Transverse colon (tissue), 4 donors: ENCODE data around the gene RPLP1. TPM values are rescaled to one million over a fixed set of nuclear protein-coding genes. Genes with fewer than 3 reads are reported as not detected.

Experiments used
- DNase-seq: peaks from one replicate; pipeline ENCODE4 v3.0.0-alpha.2; 2019
- H3K27ac ChIP-seq, 4 donors: fragments of 200-600 bp; sonication (generic); 2 replicates each; pipeline ENCODE4 v1.5.1; 2016 to 2018; ENCODE audit warnings: inconsistent platforms in 4 of 4
- H3K27me3 ChIP-seq: fragments of 200-600 bp; sonication (generic); 2 replicates; pipeline ENCODE4 v1.5.1; 2017; ENCODE audit warnings: inconsistent platforms
- H3K36me3 ChIP-seq, 4 donors: fragments of 200-600 bp; sonication (generic); 2 replicates each; pipeline ENCODE4 v1.5.1; 2017 to 2019; ENCODE audit warnings: inconsistent platforms in 4 of 4
- H3K4me1 ChIP-seq, 4 donors: fragments of 200-600 bp; sonication (generic); 2 replicates each; pipeline ENCODE4 v1.5.1; 2017 to 2020; ENCODE audit warnings: inconsistent platforms in 4 of 4
- H3K4me3 ChIP-seq, 4 donors: fragments of 200-600 bp; sonication (generic); 1 replicate in 1 of 4; 2 replicates in 3 of 4; pipeline versions ENCODE4 v1.5.1 to v1.6.1; 2017 to 2019; ENCODE audit warnings: inconsistent platforms in 4 of 4
- H3K9me3 ChIP-seq, 2 donors: fragments of 200-600 bp; sonication (generic); 2 replicates each; pipeline ENCODE4 v1.5.1; 2017 to 2019; ENCODE audit warnings: inconsistent platforms in 2 of 2
- CTCF ChIP-seq, 5 experiments: fragments of 200-600 bp in 3 of 5; fragments of 450-650 bp in 2 of 5; sonication (generic) in 3 of 5; IDR thresholded peaks; 1 replicate in 2 of 5; 2 replicates in 3 of 5; pipeline ENCODE4 v1.5.1; 2016 to 2017; ENCODE audit warnings: antibody characterized with exemption in 5 of 5, inconsistent platforms in 3 of 5, mild to moderate bottlenecking in 2 of 5, moderate library complexity in 1 of 5
- EP300 ChIP-seq: sonication (generic); formaldehyde crosslinking; IDR thresholded peaks from one replicate; pipeline ENCODE4 v1.6.1; 2017; ENCODE audit warnings: antibody characterized with exemption, low read depth
- POLR2A ChIP-seq: fragments of 450-650 bp; IDR thresholded peaks from one replicate; pipeline ENCODE4 v1.6.1; 2016; ENCODE audit warnings: antibody characterized with exemption, mild to moderate bottlenecking, moderate library complexity
- POLR2AphosphoS5 ChIP-seq, 3 donors: sonication (generic); formaldehyde crosslinking; IDR thresholded peaks; one replicate each; pipeline ENCODE4 v1.6.1; 2016; ENCODE audit warnings: antibody characterized with exemption in 3 of 3
- WGBS, 2 donors: methylation state at CpG; one replicate each; pipeline ENCODE4 v1.1.5; 2018; ENCODE audit warnings: low coverage in 1 of 2; 5-methylcytosine and 5-hydroxymethylcytosine counted together
- in situ Hi-C, 4 donors: fragments of 200-750 bp; cut with MboI; loops; one replicate each; pipeline versions ENCODE4 v1.15.0 to v1.15.1; 2017; ENCODE audit warnings: low sequenced_read_pairs in 3 of 4, low pct_ligation_motif_present in 1 of 4, low pct_unique_long_range_greater_than_20kb in 1 of 4
- intact Hi-C: fragments of 100-400 bp; cut with DNase I; formaldehyde crosslinking; loops from one replicate; pipeline ENCODE4 v1.15.1; 2023; ENCODE audit warnings: low total_unique reads
- total RNA-seq, 4 donors: library from RNA; depleted of rRNA; stranded (reverse); fragments of >200 nt; gene quantifications; one replicate each; pipeline ENCODE4 v1.1.0, GENCODE V29; 2016

RPLP1 gene
- total RNA-seq, 4 donors from 2014 or later = 279 to 742 (median 450) TPM

- TF ChIP-seq EP300 = no peak
- intact Hi-C loops = no loop called here
- no peak for DNase-seq
Observed at GRCh38 chr15:69498282-69498681, 45.7 kb downstream of the RPLP1 start.

GRCh38 chr15:69498987-69499386 lies 46.4 kb downstream of the RPLP1 start:
- Histone ChIP-seq H3K27me3 (no peaks in the 10 kb centered on the region), H3K4me3 (no peak overlapping the region), H3K9me3 (no peaks in the 10 kb centered on the region), H3K27ac (no peak overlapping the region), H3K4me1 (no peaks in the 10 kb centered on the region), H3K36me3 (no peaks in the 10 kb centered on the region)
- no peak for TF ChIP-seq EP300
- TF ChIP-seq POLR2A = no peak
- TF ChIP-seq CTCF (IDR thresholded peaks at IDR 0.05) = no peak
- no peak for TF ChIP-seq POLR2AphosphoS5 (IDR thresholded peaks at IDR 0.05)
- DNase-seq = no peak
- in situ Hi-C loops = no loop called here
- 83 to 89% methylated on average over 1 to 6 of the region's 6 CpGs for WGBS, 2 donors
- intact Hi-C loops = no loop called here

More at GRCh38 chr15:69498282-69498681, 45.7 kb downstream of the RPLP1 start:
- Histone ChIP-seq H3K4me1 (no peaks in the 10 kb centered on the region), H3K27me3 (no peaks in the 10 kb centered on the region), H3K27ac (no peak overlapping the region), H3K36me3 (no peaks in the 10 kb centered on the region), H3K4me3 (no peak overlapping the region), H3K9me3 (no peaks in the 10 kb centered on the region)
- 90% methylated on average over 2 to 15 of the region's 15 CpGs for WGBS, 2 donors
- in situ Hi-C loops = no loop called here

- Histone ChIP-seq H3K9me3 (no peaks in the 10 kb centered on the region), H3K36me3 (no peaks in the 10 kb centered on the region), H3K4me1 (no peaks in the 10 kb centered on the region), H3K27ac (no peak overlapping the region), H3K27me3 (no peaks in the 10 kb centered on the region), H3K4me3 (no peak overlapping the region)
- no peak for DNase-seq
- 86% methylated on average over 14 of the region's 14 CpGs; no CpG with 5 or more reads in 1 of the 2 donors for WGBS, 2 donors
- no peak for TF ChIP-seq POLR2AphosphoS5 (IDR thresholded peaks at IDR 0.05)
- no peak for TF ChIP-seq EP300
- intact Hi-C loops (no loop called here), in situ Hi-C loops (no loop called here)
Observed at GRCh38 chr15:69499521-69500211, 47.0 kb downstream of the RPLP1 start.

GRCh38 chr15:69500339-69500738 lies 47.7 kb downstream of the RPLP1 start:
- no peak for TF ChIP-seq POLR2AphosphoS5 (IDR thresholded peaks at IDR 0.05)
- no peak for TF ChIP-seq CTCF (IDR thresholded peaks at IDR 0.05)
- no peak for TF ChIP-seq EP300
- H3K27ac ChIP-seq = no peak overlapping the region
- H3K4me1 ChIP-seq = no peaks in the 10 kb centered on the region
- H3K36me3 ChIP-seq = no peaks in the 10 kb centered on the region
- intact Hi-C loops (no loop called here), in situ Hi-C loops (no loop called here)
- no peak overlapping the region for H3K4me3 ChIP-seq
- H3K9me3 ChIP-seq = no peaks in the 10 kb centered on the region
- WGBS, 2 donors = 72% methylated on average over 1 of the region's 1 CpG; no CpG with 5 or more reads in 1 of the 2 donors
- no peak for DNase-seq
- no peaks in the 10 kb centered on the region for H3K27me3 ChIP-seq

GRCh38 chr15:69501456-69501855 lies 48.8 kb downstream of the RPLP1 start:
- DNase-seq = no peak
- no peak overlapping the region for H3K27ac ChIP-seq
- in situ Hi-C loops = no loop called here
- WGBS, 2 donors = 90 to 95% methylated on average over 3 to 8 of the region's 8 CpGs
- no peaks in the 10 kb centered on the region for H3K9me3 ChIP-seq
- no peaks in the 10 kb centered on the region for H3K4me1 ChIP-seq
- no peaks in the 10 kb centered on the region for H3K27me3 ChIP-seq
- no peak overlapping the region for H3K4me3 ChIP-seq
- TF ChIP-seq POLR2AphosphoS5 (IDR thresholded peaks at IDR 0.05) = no peak
- no peak for TF ChIP-seq EP300
- TF ChIP-seq CTCF (IDR thresholded peaks at IDR 0.05) = no peak
- TF ChIP-seq POLR2A = no peak
- intact Hi-C loops = no loop called here
- no peaks in the 10 kb centered on the region for H3K36me3 ChIP-seq
